NCI-H2196 (cell line): ENCODE data around the gene SRSF11.

Experiments used
- DNase-seq: peaks from one replicate; lab custom pipeline; 2025; ENCODE audit not compliant: unreplicated experiment; lab: John Stamatoyannopoulos, UW

SRSF11 gene

GRCh38 chr1:70220517-70221237 lies 503 bp upstream of the SRSF11 start:
- no peak for DNase-seq

- no peak for DNase-seq
Measured at GRCh38 chr1:70222716-70223235, 1.6 kb downstream of the SRSF11 start.

DNA sequence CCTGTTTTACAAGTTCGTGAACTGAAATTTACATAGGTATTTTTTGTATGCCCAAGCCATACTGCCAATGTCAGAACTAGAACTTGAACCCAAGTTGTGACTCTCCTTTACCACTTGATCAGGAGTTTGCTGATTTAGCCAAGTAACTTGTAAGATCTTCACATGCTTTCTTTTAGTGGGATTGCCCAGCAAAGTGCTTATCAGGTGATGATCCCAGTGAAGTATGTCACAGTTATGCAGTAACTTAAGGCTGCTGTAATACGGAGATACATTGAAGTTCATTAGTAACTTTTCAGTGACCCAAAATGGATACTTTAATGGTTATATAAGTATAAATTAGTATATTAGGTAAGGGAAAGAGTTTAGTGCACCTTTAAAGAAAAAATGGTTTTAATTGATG lies 3.8 kb downstream of the SRSF11 start:
- DNase-seq: no peak

DNA sequence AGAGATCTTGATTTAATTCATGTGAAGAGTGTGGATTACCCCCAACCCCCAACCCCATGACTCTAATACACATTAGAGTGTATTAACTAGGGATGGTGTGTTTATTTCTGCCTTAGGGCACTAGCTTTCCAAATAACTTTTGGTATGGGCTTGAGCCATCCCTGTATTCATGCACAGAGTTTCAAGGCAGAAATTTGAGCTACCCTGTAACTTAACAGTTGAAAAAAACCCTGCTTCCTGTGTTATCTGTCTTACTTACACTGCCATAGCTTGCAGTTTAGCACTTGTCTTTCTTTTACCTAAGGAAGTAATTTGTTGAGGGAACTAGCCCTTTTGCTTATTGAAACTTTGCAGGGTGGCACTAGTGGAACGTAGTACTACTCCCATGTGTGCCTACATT lies 6.3 kb downstream of the SRSF11 start:
- DNase-seq: no peak

GRCh38 chr1:70228670-70229069 lies 7.5 kb downstream of the SRSF11 start:
- DNase-seq: no peak

DNA sequence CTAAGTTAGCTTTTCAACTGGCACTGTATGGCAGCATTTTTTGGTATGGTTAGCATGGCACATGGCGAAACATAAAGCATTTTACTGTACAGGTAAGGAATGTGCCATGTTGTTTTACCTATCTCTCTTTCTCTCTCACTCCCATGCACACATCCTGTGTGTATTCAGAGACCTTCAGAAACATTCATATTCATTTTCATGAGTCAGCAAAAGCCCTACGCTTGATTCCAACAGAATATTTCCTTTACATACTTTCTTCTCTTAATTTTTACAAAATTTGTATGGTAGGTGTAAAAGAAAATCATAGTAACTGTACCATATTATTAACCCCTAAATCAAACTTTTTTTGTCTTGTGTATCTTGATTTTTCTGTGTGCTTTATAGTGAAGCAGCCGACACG lies 10.3 kb downstream of the SRSF11 start:
- no peak for DNase-seq

- DNase-seq: no peak
Measured at GRCh38 chr1:70234733-70235132, 13.6 kb downstream of the SRSF11 start.

DNA sequence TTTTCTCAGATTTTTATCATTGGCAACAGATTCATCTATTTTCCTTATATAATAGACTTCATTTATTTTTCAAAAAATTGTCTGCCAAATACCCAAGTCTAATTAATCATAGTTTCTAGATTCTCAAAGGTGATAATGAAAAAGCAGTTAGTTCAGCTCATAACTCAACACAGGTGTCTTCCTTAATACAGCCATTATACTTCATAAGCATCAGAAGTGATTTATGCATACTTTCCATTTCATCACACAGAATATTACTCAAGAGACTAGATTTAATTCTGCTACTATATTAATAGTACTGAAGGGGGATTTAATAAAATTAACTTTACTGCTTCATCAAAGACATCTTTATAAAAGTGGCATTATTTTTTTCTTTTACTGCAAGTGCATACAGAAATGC lies 18.8 kb downstream of the SRSF11 start:
- DNase-seq: no peak

GRCh38 chr1:70247122-70247521 lies 25.9 kb downstream of the SRSF11 start:
- no peak for DNase-seq

- DNase-seq: no peak
Measured at GRCh38 chr1:70247768-70248167, 26.6 kb downstream of the SRSF11 start.

DNA sequence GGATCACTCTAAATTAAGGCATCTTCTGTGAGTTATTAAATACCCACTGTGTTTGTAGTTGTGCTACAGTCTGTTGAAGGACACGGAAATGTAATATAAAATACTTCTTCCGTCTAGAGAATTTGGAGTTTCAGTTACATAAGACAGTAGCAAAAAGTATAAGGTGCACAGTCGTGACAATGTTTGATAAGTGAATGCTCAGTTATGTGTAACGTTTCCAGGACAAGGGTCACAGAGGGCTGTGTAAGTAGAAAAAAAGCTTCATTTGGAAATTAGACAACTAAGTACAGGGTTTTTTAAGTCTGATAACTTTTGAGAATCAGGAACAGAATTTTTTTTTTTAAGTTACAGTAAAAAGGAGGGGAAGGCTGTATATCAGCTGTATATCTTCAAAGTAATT lies 27.5 kb downstream of the SRSF11 start:
- no peak for DNase-seq

DNA sequence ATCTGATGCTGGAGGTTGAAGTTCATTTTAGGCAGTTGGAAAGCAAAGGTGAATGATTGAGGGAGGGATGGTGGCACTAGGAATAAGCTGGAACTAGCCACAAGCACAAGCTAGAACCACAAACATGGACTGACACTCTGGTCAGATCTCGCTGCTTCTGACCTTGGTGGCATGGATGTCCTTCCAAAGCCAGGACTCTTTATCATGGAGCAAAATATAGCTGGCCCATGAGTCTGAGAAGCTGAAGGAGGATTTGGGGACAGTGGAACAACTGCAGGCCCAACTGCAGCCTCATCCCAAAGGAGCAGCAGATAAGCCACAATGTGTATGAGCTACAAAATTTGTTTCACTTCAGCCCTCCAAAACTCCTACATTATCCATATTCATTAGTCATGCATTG lies 35.5 kb downstream of the SRSF11 start:
- no peak for DNase-seq

GRCh38 chr1:70264839-70265238 lies 43.7 kb downstream of the SRSF11 start:
- DNase-seq: no peak

DNA sequence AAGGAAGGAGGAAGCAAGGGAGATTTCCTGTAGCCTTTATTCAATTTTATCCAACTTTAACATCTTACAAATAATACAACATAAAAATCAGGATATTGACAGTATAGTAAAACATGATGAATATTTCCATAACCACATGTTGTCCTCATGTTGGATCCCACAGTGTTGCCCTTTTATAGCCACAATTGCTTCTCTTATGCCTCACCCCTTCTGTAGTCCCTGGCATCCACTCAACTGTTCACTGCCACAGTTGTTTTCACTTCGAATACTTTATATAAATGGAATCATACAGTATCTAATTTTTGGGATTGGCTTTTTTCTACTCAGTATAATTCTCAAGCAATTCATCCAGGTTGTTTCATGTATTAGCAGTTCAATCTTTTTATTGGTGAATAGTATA lies 44.8 kb downstream of the SRSF11 start:
- no peak for DNase-seq

DNA sequence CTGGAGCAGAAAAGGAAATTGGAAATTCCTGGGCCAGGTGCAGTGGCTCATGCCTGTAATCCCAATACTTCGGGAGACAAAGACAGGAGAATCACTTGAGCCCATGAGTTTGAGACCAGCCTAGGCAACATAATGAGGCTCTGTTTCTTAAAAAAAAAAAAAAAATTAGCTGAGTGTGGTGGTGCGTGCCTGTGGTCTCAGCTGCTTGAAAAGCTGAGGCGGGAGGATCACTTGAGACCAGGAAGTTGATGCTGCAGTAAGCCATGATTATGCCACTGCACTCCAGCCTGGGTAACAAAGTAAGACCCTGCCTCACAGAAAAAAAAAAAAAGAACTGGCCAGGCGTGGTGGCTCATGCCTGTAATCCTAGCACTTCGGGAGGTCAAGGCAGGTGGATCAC lies 56.7 kb downstream of the SRSF11 start:
- DNase-seq: no peak

- no peak for DNase-seq
Measured at GRCh38 chr1:70278710-70279109, 57.5 kb downstream of the SRSF11 start.

DNA sequence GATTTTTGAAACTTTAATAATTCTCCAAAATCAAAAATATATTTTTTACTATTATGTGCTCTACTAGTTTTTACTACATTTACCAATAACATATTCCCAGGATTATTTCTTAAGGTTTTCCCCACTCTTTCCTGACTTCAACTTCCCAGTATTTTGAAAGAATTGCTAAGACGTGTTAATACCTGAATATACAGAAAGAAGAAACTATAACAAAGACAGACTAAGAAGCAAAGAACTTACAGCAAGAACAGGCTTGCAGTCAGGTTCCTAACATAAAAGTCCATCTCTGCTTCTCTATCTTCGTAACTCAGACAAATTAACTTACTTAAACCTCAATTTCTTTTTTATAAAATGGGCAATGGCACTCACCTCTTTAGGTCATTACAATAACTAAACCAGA lies 63.2 kb downstream of the SRSF11 start:
- DNase-seq: no peak

DNA sequence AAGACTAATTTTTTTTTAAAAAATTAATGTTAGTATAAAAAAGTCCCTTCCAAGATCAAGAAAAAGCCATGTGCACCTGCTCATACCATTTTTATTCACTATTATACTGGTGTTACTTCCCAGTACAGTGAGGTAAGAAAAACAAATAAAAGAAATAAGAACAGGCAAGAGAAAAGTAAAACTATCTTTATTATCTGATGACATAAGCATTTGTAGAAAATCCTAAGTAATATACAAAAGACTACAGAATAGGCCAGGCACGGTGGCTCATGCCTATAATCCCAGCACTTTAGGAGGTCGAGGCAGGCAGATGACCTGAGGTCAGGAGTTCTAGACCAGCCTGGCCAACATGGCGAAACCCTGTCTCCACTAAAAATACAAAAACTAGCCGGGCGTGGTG lies 65.3 kb downstream of the SRSF11 start:
- no peak for DNase-seq

DNA sequence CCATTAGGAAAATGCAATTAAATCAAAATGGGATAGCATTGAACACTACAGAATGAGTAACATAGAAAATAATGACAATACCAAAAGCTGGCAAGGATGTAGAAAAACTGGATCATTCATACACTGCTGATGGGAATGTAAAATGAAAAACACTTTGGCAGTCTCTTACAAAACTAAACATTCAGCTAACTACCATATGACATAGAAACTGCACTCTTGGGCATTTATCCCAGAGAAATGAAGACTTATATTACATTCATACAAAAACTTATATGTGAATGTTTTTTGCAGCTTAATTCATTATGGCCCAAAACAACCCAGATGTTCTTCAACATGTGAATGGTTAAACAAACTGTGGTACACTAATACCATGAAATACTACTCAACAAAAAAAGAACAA lies 67.0 kb downstream of the SRSF11 start:
- DNase-seq: no peak

GRCh38 chr1:70290218-70290617 lies 69.0 kb downstream of the SRSF11 start:
- no peak for DNase-seq

- DNase-seq: no peak
Measured at GRCh38 chr1:70293186-70293843, 72.1 kb downstream of the SRSF11 start.

DNA sequence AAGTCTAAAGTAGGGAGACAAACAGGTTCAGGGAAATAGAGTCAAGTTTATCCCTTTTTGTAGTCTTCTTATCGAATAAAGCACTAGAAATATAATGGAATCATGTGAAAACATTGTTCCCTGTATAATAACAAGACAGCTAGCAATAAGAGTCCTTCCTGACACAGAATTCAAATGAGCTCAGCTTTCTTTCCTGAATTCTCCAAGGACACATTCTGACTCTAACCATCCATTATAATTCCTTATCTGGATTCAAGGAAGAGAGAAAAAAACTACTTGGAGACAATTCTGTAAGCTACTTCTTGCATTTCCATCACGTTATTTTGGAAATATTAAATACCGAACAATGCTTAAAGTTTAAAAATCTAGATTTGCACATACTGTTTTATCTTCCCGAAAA lies 74.6 kb downstream of the SRSF11 start:
- no peak for DNase-seq

GRCh38 chr1:70299472-70299871 lies 78.3 kb downstream of the SRSF11 start:
- no peak for DNase-seq
